SJCRH30 (cell line): Measurements from ENCODE around the gene FHIT. TPM values are rescaled to one million over a fixed set of nuclear protein-coding genes. Genes with fewer than 3 reads are reported as not detected.
A peak's percentile ranks its signal among the peaks of the same experiment; 100 is the strongest.

ENCODE experiments used
- DNase-seq, 2 experiments: peaks; one replicate each; pipeline ENCODE4 v3.0.0-alpha.2; 2015 to 2020
- H3K27ac ChIP-seq: fragments of 250-450 bp; sonication (Bioruptor Pico); 2 replicates; pipeline ENCODE4 v1.5.1; 2020; ENCODE audit warnings: mild to moderate bottlenecking, moderate library complexity
- H3K27me3 ChIP-seq: fragments of 250-450 bp; sonication (Bioruptor Pico); 2 replicates; pipeline ENCODE4 v1.5.1; 2020; ENCODE audit warnings: mild to moderate bottlenecking, moderate library complexity
- H3K36me3 ChIP-seq: fragments of 250-450 bp; sonication (Bioruptor Pico); 2 replicates; pipeline ENCODE4 v1.5.1; 2020; ENCODE audit warnings: mild to moderate bottlenecking, moderate library complexity
- H3K4me1 ChIP-seq: fragments of 250-450 bp; sonication (Bioruptor Pico); 2 replicates; pipeline ENCODE4 v1.5.1; 2020; ENCODE audit warnings: mild to moderate bottlenecking, moderate library complexity
- H3K4me3 ChIP-seq: fragments of 250-450 bp; sonication (Bioruptor Pico); 2 replicates; pipeline ENCODE4 v1.5.1; 2020; ENCODE audit warnings: mild to moderate bottlenecking, moderate library complexity
- H3K9me3 ChIP-seq: fragments of 250-450 bp; sonication (Bioruptor Pico); replicated peaks from 2 replicates; pipeline ENCODE4 v1.5.1; 2020; ENCODE audit warnings: mild to moderate bottlenecking, moderate library complexity
- total RNA-seq: library from RNA; depleted of rRNA; stranded (reverse); fragments of >200 nt; shearing (Covaris generic); gene quantifications from 2 replicates; pipeline ENCODE4 v1.2.3, GENCODE V29; 2014

The FHIT gene
- total RNA-seq, 1 experiment from 2014 or later = 2.2 TPM

DNA sequence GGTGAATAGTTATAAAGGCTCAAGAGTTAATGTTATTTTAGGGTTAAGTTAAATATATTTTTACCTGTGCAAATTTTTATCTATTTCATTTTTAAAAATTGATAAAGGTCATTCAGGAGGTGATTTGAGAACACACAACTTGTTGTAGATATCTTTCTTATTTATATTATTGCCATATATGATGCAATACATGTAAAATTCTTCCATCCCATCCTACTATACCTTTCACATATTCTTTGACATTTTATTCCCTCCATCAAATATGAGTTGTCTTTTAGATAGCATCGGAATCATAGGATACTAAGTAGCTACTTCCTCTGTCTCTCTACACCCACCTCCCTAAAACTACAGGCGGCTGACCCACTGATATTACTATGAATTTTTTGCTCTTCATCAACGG, 734.1 kb downstream of the FHIT start:
- H3K27ac ChIP-seq = no peak overlapping the region
- H3K4me3 ChIP-seq = no peak overlapping the region
- no peak for DNase-seq
- no peaks in the 10 kb centered on the region for H3K4me1 ChIP-seq
- no peaks in the 10 kb centered on the region for H3K27me3 ChIP-seq
- no peaks in the 10 kb centered on the region for H3K36me3 ChIP-seq
- no peaks in the 10 kb centered on the region for H3K9me3 ChIP-seq

DNA sequence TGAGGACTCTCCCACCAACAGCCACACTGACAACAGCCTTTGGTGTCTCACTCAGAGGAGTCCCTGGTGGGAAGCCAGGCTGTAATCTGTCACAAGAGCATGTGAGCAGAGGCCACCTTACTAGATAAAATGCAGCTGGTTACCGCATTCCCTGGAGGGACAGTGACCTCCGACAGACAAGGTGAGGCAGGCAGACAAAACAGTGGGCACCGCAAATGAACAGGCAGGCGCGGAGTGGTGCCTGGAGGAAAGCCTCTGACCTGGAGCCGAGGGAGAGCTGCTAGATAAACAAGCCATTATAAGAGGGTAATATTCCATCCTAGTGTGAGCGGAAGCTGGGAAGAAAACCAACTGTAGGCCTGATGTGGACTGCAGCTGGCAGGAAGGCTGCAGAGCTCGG, 736.4 kb downstream of the FHIT start:
- no peak for DNase-seq
- Histone ChIP-seq H3K27ac (no peak overlapping the region), H3K4me3 (no peak overlapping the region), H3K27me3 (no peaks in the 10 kb centered on the region), H3K4me1 (no peaks in the 10 kb centered on the region), H3K36me3 (no peaks in the 10 kb centered on the region), H3K9me3 (no peaks in the 10 kb centered on the region)

DNA sequence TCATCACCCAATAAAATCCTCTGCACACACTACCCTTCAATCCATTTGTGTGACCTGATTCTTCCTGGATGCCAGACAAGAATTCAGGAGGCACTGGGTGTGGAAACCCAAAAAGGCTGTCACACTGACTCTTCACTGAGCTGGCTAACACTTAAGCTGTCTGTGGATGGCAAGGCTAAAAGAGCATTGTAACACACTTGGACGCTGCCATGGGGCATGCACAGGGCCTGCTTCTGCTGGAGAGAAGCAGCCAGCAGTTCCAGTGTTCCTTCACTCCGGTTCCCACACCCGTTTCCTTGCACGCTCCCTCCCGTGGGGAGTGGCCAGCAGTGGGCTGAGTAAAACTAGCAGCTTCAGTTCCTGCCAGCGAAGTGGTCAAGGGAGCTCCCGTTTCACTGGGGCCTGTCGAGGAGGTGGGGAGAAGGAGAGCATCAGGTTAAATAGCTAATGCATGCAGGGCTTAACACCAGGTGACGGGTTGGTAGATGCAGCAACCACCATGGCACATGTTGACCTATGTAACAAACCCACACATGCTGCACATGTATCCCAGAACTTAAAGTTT, 737.1 kb downstream of the FHIT start:
- no peak overlapping the region for H3K27ac ChIP-seq
- H3K36me3 ChIP-seq = no peaks in the 10 kb centered on the region
- H3K9me3 ChIP-seq = no peaks in the 10 kb centered on the region
- no peaks in the 10 kb centered on the region for H3K27me3 ChIP-seq
- H3K4me3 ChIP-seq = no peak overlapping the region
- DNase-seq = no peak
- H3K4me1 ChIP-seq = no peaks in the 10 kb centered on the region

DNA sequence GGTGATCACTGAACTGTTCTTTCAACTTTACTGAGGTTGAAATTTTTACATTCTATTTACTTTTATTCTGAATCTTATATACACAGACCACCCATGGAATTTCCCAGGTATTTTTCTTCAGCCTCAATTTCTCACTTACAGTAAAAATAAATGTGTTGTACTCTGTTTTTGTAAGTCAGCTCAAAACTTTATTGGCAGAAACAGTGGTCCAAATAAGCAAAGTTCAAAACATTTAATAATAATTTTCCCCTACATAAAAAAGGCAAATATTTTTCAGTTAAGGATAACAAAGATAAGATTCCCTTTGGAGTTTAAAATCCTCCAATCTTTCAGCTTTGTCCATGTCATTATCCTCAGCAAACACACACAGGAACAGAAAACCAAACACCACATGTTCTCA, 738.0 kb downstream of the FHIT start:
- Histone ChIP-seq H3K4me3 (no peak overlapping the region), H3K27ac (no peak overlapping the region), H3K36me3 (no peaks in the 10 kb centered on the region), H3K9me3 (no peaks in the 10 kb centered on the region), H3K27me3 (no peaks in the 10 kb centered on the region), H3K4me1 (no peaks in the 10 kb centered on the region)
- no peak for DNase-seq

DNA sequence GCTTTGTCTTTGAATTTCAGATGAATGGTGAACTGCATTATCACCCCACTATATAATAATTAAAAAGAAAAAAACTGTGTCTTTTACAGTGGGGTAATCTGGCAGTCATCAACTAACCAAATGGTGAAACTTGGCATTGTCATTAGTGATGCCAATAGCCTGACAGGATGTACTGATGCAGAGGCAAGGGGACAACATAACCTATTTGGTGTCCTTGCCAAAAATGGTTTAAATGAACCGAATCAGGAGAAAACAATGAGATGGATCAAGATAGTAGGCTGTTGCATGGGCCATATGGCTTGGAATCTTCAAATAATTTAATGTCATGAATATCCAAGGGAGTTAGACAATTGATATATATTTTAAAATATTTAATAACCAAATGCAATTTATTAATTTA, 738.7 kb downstream of the FHIT start:
- Histone ChIP-seq H3K4me3 (no peak overlapping the region), H3K9me3 (no peaks in the 10 kb centered on the region), H3K36me3 (no peaks in the 10 kb centered on the region), H3K27me3 (no peaks in the 10 kb centered on the region), H3K27ac (no peak overlapping the region), H3K4me1 (no peaks in the 10 kb centered on the region)
- no peak for DNase-seq

DNA sequence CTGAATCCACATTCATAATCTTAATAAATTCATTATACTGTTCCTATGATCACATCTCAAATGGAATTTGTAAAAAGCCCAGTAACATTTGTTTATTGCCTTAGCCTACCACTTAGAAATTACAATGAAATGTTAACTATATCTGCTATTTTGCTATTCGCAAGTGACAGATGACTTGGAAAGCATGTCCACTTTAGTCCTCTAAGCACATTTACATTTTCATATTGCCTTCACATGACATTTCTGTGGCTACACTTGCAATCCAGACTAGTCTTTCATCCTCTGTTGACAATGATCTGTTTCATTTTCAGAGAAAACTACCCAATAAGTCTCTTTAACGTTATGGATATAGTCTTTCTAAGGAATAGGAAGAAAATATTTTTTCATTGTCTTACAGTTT, 741.8 kb downstream of the FHIT start:
- no peak overlapping the region for H3K4me3 ChIP-seq
- no peaks in the 10 kb centered on the region for H3K4me1 ChIP-seq
- no peaks in the 10 kb centered on the region for H3K27me3 ChIP-seq
- no peak for DNase-seq
- H3K36me3 ChIP-seq = no peaks in the 10 kb centered on the region
- no peaks in the 10 kb centered on the region for H3K9me3 ChIP-seq
- H3K27ac ChIP-seq = no peak overlapping the region

DNA sequence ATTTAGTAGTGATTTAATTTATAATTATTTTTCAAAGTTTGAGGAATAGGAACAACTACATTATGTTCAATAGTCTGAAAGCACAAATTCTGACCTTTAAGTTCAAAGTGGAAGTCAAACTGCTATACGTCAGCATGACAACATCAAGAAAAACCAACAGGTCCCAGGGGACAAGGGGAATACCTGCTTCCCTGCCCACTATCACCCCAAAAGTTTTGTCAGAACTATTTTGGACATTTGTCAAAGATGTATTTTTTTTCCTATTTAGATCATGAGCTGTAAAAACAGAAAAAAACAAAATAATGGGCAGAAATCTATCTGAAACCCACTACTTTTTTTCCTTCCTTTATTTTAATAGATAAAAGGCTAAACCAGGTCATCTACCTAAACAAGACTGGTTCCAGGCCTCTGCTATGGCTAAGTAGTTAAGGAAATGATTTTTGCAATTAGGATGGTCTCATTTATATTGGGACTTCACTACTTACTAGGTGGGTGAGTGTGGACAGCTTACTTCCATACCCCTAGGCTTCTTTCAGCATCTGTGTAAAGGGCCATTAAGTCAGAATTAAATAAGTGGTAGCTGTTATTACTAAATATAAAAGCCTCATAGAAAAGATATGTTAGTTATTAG, 746.3 kb downstream of the FHIT start:
- H3K27me3 ChIP-seq = no peaks in the 10 kb centered on the region
- no peaks in the 10 kb centered on the region for H3K9me3 ChIP-seq
- DNase-seq = no peak
- no peak overlapping the region for H3K4me3 ChIP-seq
- H3K4me1 ChIP-seq = no peaks in the 10 kb centered on the region
- H3K27ac ChIP-seq = no peak overlapping the region
- no peaks in the 10 kb centered on the region for H3K36me3 ChIP-seq

DNA sequence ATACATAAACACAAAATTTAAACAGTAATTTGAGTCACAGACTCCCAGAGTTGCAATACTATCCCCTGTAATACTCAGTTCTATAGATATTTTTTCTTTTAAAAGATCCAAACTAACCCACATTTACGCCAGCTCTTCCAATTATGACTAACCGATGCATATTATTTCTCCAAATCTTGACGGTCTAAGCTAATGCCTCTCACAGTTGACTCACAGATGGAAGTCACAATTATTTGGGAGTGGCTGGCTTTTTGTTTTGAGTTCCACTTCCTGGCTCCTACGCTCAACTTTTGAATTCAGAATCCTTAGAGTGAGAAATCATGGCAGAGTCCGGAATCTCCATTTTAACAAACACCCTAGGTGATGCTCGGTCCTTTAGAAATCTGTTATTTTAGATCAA, 749.9 kb downstream of the FHIT start:
- no peaks in the 10 kb centered on the region for H3K27me3 ChIP-seq
- DNase-seq = no peak
- H3K9me3 ChIP-seq = no peaks in the 10 kb centered on the region
- no peak overlapping the region for H3K4me3 ChIP-seq
- no peak overlapping the region for H3K27ac ChIP-seq
- H3K4me1 ChIP-seq = no peaks in the 10 kb centered on the region
- H3K36me3 ChIP-seq = no peaks in the 10 kb centered on the region

DNA sequence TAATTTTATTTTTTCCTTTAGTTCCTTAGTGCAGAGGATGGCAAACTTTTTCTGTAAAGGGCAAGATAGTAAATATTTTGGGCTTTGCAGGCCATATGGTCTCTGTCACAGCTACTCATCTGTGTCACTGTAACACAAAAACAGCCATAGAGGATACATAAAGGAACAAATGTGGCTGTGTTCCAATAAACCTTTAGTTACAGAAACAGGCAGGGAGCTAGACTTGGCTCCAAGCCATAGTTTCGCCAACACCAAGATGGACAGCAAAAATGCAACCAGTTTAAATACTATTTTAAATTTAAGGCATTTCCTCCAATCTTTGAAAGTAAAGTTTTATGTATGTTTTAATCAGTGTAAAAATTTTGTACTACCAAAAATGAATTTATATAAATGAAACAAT, 753.4 kb downstream of the FHIT start:
- DNase-seq = peak; percentile 3 to 36
- no peak overlapping the region for H3K4me3 ChIP-seq

DNA sequence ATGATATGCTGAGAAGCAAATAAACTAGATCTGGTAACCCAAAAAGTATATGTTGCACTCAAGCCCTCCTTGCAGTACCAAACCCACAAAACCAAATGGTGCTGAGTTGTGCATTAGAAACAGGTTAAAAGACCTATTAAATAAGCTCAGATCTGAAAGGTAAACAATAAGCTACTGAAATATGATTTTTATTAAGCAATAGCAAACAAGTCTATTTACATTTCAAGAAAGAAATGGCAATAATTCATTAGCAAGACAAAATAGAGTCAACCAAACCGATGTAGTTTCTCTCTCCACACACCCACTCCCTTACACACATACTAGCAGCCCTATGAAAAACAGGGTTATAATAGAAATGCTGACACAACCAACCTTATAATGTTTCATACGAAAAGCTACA, 760.3 kb downstream of the FHIT start:
- Histone ChIP-seq H3K4me3 (no peak overlapping the region), H3K27me3 (no peaks in the 10 kb centered on the region), H3K9me3 (no peaks in the 10 kb centered on the region), H3K36me3 (no peaks in the 10 kb centered on the region), H3K4me1 (no peaks in the 10 kb centered on the region), H3K27ac (no peak overlapping the region)
- DNase-seq = no peak

More for the DNA sequence above, 753.4 kb downstream of the FHIT start:
- Histone ChIP-seq H3K9me3 (no peaks in the 10 kb centered on the region), H3K36me3 (no peaks in the 10 kb centered on the region), H3K27ac (no peak overlapping the region), H3K4me1 (no peaks in the 10 kb centered on the region), H3K27me3 (no peaks in the 10 kb centered on the region)

DNA sequence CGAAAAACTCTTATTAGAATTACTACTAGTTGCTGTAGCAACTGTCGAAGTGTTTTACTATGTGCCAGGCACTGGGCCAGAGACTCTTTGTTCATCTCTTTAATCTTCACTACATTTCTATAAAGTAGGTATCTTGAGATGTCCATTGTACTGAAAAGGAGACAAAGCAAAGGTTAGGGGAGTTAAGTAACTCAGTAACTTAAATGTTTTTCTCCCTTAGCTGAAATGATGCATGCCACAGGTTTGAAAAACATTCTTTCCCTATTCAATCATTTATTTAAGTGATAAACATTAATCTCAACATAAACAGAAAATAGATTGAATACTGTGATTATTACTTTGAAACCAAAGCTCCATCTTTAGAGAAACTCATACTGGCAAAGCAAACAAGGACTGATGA, 776.2 kb downstream of the FHIT start:
- no peak for DNase-seq
- Histone ChIP-seq H3K36me3 (no peaks in the 10 kb centered on the region), H3K4me3 (no peak overlapping the region), H3K9me3 (no peaks in the 10 kb centered on the region), H3K27me3 (no peaks in the 10 kb centered on the region), H3K4me1 (no peaks in the 10 kb centered on the region), H3K27ac (no peak overlapping the region)

DNA sequence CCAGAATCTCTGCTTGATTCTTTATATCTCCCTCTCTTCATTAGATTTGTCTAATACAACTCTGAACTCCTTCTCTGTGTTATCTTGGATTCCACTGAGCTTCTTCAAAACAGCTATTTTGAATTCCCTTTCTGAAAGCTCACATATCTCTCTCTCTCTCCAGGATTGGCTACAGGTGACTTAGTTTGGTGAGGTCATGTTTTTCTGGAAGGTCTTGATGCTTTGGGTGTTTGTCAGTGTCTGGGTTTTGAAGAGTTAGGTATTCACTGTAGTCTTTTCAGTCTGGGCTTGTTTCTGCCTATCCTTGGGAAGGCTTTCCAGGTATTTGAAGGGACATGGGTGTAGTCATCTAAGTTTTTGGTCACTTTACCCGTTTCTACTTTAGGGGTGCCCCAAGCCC, 781.8 kb downstream of the FHIT start:
- Histone ChIP-seq H3K27ac (no peak overlapping the region), H3K27me3 (no peaks in the 10 kb centered on the region), H3K4me3 (no peak overlapping the region), H3K4me1 (no peaks in the 10 kb centered on the region), H3K36me3 (no peaks in the 10 kb centered on the region), H3K9me3 (no peaks in the 10 kb centered on the region)
- DNase-seq = no peak

DNA sequence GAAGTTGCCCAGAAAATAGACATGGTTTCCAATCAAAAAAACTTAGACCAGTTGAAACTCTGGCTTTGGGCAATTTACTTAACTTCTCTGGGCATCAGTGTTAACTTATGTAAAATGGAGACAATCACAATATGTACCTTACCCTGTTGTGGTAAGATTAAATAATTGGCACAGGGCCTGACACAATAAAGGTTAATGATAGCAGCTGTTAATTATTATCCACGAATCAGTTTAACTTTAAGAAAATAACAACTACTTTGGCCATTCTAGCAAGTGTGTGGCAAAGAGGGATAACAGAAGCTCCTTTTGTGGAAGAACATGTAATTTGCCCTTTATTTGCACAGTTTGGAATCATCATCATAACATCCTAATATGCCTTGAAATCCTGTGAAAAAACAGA, 787.6 kb downstream of the FHIT start:
- Histone ChIP-seq H3K9me3 (no peaks in the 10 kb centered on the region), H3K4me1 (no peaks in the 10 kb centered on the region), H3K27me3 (no peaks in the 10 kb centered on the region), H3K27ac (no peak overlapping the region), H3K36me3 (no peaks in the 10 kb centered on the region), H3K4me3 (no peak overlapping the region)
- DNase-seq = no peak

DNA sequence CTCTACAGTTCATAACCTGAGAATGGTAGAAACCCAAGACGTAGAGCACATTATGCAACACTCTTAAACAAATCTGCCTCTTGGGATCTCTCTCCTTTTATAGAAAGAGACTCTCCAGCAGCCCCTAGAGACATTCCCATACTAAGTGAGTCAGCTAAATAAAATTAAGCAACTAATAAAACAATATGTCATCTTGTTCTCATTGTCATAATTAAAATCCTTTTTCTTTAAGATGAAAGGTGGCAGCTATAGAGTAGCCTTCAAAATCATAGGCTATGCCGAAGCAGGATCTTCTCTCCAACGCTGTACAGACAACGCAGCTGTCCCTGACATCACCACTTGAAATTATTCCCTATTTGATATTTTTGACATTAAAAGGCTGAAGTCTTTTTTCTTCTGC, 790.0 kb downstream of the FHIT start:
- no peaks in the 10 kb centered on the region for H3K36me3 ChIP-seq
- no peak for DNase-seq
- H3K27ac ChIP-seq = no peak overlapping the region
- no peak overlapping the region for H3K4me3 ChIP-seq
- H3K4me1 ChIP-seq = no peaks in the 10 kb centered on the region
- no peaks in the 10 kb centered on the region for H3K27me3 ChIP-seq
- H3K9me3 ChIP-seq = no peaks in the 10 kb centered on the region

DNA sequence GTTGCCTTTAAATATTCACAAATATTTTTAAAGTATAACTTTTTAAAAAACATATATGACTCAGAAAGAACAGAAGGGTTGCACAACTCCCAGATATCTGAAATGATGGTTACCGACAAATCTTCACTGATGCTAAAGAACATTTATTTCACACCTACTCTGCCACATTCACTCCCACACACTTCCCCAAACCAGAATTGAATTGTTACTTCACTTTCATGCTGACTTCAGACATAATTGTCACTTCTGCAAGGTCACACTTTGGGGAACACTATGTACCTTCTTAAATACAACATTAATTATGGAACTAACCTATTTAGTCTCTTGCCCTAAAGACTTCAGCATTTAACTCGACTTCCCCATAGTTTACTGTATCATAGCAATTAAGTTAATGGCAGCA, 795.1 kb downstream of the FHIT start:
- no peaks in the 10 kb centered on the region for H3K9me3 ChIP-seq
- H3K27ac ChIP-seq = no peak overlapping the region
- no peaks in the 10 kb centered on the region for H3K36me3 ChIP-seq
- no peaks in the 10 kb centered on the region for H3K4me1 ChIP-seq
- H3K4me3 ChIP-seq = no peak overlapping the region
- DNase-seq = no peak
- H3K27me3 ChIP-seq = no peaks in the 10 kb centered on the region

DNA sequence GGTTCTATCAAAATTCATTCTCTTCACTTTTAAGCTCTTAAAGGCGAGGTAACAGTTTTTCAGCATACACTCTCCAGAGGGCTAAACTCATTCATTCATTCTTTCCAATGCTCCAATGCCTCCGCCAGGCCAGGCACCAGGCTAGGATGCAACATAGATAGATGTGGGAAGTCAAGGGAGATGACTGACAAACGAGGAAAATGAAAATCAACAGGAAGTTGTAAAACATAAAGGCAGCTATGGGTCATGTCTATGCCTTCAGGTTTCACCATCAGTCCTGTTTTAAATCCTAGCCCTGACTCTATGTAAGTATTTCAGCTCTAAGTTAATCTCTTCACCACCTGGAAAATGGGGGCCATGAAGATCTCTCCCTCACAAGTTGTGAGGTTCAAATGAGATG, 797.9 kb downstream of the FHIT start:
- Histone ChIP-seq H3K4me3 (no peak overlapping the region), H3K4me1 (no peaks in the 10 kb centered on the region), H3K9me3 (no peaks in the 10 kb centered on the region), H3K36me3 (no peaks in the 10 kb centered on the region), H3K27me3 (no peaks in the 10 kb centered on the region), H3K27ac (no peak overlapping the region)
- no peak for DNase-seq
